GM19463 (cell line): ENCODE measurements around the gene RGL1.

ENCODE experiments used
- ATAC-seq: cut with Tn5 transposase; IDR thresholded peaks from one replicate; pipeline ENCODE4 v1.9.1; 2021; ENCODE audit warnings: mild to moderate bottlenecking, moderate library complexity; ENCODE audit not compliant: unreplicated experiment

Gene RGL1

GRCh38 chr1:183859119-183859518 lies 54.2 kb downstream of the RGL1 start:
- ATAC-seq: no peak

GRCh38 chr1:183859831-183860230 lies 54.9 kb downstream of the RGL1 start:
- no peak for ATAC-seq

- no peak for ATAC-seq
These were observed 58.0 kb downstream of the RGL1 start for GRCh38 chr1:183862967-183863366.

GRCh38 chr1:183863852-183864251 lies 58.9 kb downstream of the RGL1 start:
- ATAC-seq: no peak

- no peak for ATAC-seq
These were observed 59.7 kb downstream of the RGL1 start for GRCh38 chr1:183864611-183865010.

- ATAC-seq: no peak
These were observed 64.3 kb downstream of the RGL1 start for GRCh38 chr1:183869230-183869629.

GRCh38 chr1:183869664-183870063 lies 64.7 kb downstream of the RGL1 start:
- no peak for ATAC-seq

GRCh38 chr1:183870351-183871077 lies 65.6 kb downstream of the RGL1 start:
- ATAC-seq: no peak

GRCh38 chr1:183871142-183871541 lies 66.2 kb downstream of the RGL1 start:
- ATAC-seq: no peak

GRCh38 chr1:183871601-183872000 lies 66.7 kb downstream of the RGL1 start:
- no peak for ATAC-seq

GRCh38 chr1:183872403-183872802 lies 67.5 kb downstream of the RGL1 start:
- ATAC-seq: no peak

- peak; percentile 50 for ATAC-seq
These were observed 68.7 kb downstream of the RGL1 start for GRCh38 chr1:183873642-183874041.

GRCh38 chr1:183876309-183876708 lies 71.4 kb downstream of the RGL1 start:
- no peak for ATAC-seq

- ATAC-seq: no peak
These were observed 72.3 kb downstream of the RGL1 start for GRCh38 chr1:183877053-183877720.

GRCh38 chr1:183879494-183879893 lies 74.6 kb downstream of the RGL1 start:
- no peak for ATAC-seq

- no peak for ATAC-seq
These were observed 75.0 kb downstream of the RGL1 start for GRCh38 chr1:183879966-183880365.

- ATAC-seq: no peak
These were observed 75.8 kb downstream of the RGL1 start for GRCh38 chr1:183880531-183881243.

- ATAC-seq: no peak
These were observed 76.6 kb downstream of the RGL1 start for GRCh38 chr1:183881387-183882131.

- no peak for ATAC-seq
These were observed 77.6 kb downstream of the RGL1 start for GRCh38 chr1:183882335-183883167.

GRCh38 chr1:183883623-183884022 lies 78.7 kb downstream of the RGL1 start:
- no peak for ATAC-seq
